Measurements from ENCODE around the gene LPCAT3.

Gene LPCAT3

GRCh38 chr12:6967651-6968100, 50.6 kb downstream of the LPCAT3 start:
- peak overlapping the region; percentile 100 for H3K27ac ChIP-seq
- TF ChIP-seq ZFX (IDR thresholded peaks at IDR 0.05; ENCODE audit: borderline replicate concordance) (no peak), CTCF (IDR thresholded peaks at IDR 0.05) (no peak)

- no peak for TF ChIP-seq ZFX (IDR thresholded peaks at IDR 0.05; ENCODE audit: borderline replicate concordance)
- TF ChIP-seq CTCF (IDR thresholded peaks at IDR 0.05), result no peak
- H3K27ac ChIP-seq, result peak overlapping the region; percentile 100
These were observed 51.9 kb downstream of the LPCAT3 start for GRCh38 chr12:6966351-6966750.

- H3K27ac ChIP-seq, result peak overlapping the region; percentile 100
- no peak for TF ChIP-seq CTCF (IDR thresholded peaks at IDR 0.05)
- TF ChIP-seq ZFX (IDR thresholded peaks at IDR 0.05; ENCODE audit: borderline replicate concordance), result no peak
These were observed 52.6 kb downstream of the LPCAT3 start for GRCh38 chr12:6965714-6966113.

- TF ChIP-seq CTCF (IDR thresholded peaks at IDR 0.05), result peak; percentile 100
- TF ChIP-seq ZFX (IDR thresholded peaks at IDR 0.05; ENCODE audit: borderline replicate concordance), result no peak
- peak overlapping the region; percentile 100 for H3K27ac ChIP-seq
These were observed 53.1 kb downstream of the LPCAT3 start for GRCh38 chr12:6965026-6965661.

GRCh38 chr12:6964605-6965025, 53.7 kb downstream of the LPCAT3 start:
- TF ChIP-seq ZFX (IDR thresholded peaks at IDR 0.05; ENCODE audit: borderline replicate concordance), result no peak
- no peak for TF ChIP-seq CTCF (IDR thresholded peaks at IDR 0.05)
- H3K27ac ChIP-seq, result peak overlapping the region; percentile 100

- no peak for TF ChIP-seq ZFX (IDR thresholded peaks at IDR 0.05; ENCODE audit: borderline replicate concordance)
- no peak for TF ChIP-seq CTCF (IDR thresholded peaks at IDR 0.05)
- peak overlapping the region; percentile 100 for H3K27ac ChIP-seq
These were observed 54.4 kb downstream of the LPCAT3 start for GRCh38 chr12:6963791-6964413.

GRCh38 chr12:6963016-6963731, 55.1 kb downstream of the LPCAT3 start:
- H3K27ac ChIP-seq, result peak overlapping the region; percentile 100
- TF ChIP-seq ZFX (IDR thresholded peaks at IDR 0.05; ENCODE audit: borderline replicate concordance) (no peak), CTCF (IDR thresholded peaks at IDR 0.05) (no peak)
